Endothelial cell of umbilical vein (primary cell): Measurements from ENCODE around the gene BCAS3. TPM values are rescaled to one million over a fixed set of nuclear protein-coding genes. Genes with fewer than 3 reads are reported as not detected.

Source experiments
- BruUV-seq: library from RNA; stranded (reverse); fragments of 400-500 nt; replicated peaks from 2 replicates; lab custom pipeline; 2021; lab: Mats Ljungman, UMichigan
- CTCF ChIA-PET: fragments of 300-600, 350-600 bp; sonication (Branson Sonifier 250); formaldehyde crosslinking; loops from one replicate; lab custom pipeline; 2021; ENCODE audit warnings: antibody characterized with exemption, inconsistent platforms; lab: Charles Lee
- POLR2A ChIA-PET: fragments of 300-600, 350-600 bp; sonication (Branson Sonifier 250); formaldehyde crosslinking; loops from one replicate; lab custom pipeline; 2021; ENCODE audit warnings: antibody characterized with exemption, inconsistent platforms; lab: Charles Lee
- DNase-seq: peaks from one replicate; pipeline ENCODE4 v3.0.0-alpha.2; 2011; ENCODE audit warnings: low read depth, low spot score
- FAIRE-seq: peaks from 2 replicates; lab custom pipeline; 2011; peaks lifted over from hg19 to GRCh38; lab: Jason Lieb, UNC
- H2AFZ ChIP-seq: 2 replicates; pipeline ENCODE4 v1.6.0; 2012; ENCODE audit warnings: low read depth, low read length, control low read depth, inconsistent platforms
- H3K27ac ChIP-seq: 2 replicates; pipeline ENCODE4 v1.5.1; 2011; ENCODE audit warnings: low read depth, mild to moderate bottlenecking, control low read depth, low read length, moderate library complexity; ENCODE audit not compliant: insufficient read depth
- H3K27me3 ChIP-seq, 2 experiments: 2 replicates each; pipeline versions ENCODE4 v1.6.0 to v1.6.1; 2011; ENCODE audit warnings: low read length in 2 of 2, mixed read lengths in 1 of 2; ENCODE audit not compliant: control insufficient read depth in 2 of 2, insufficient read depth in 2 of 2
- H3K36me3 ChIP-seq, 2 experiments: 2 replicates in 1 of 2; 3 replicates in 1 of 2; pipeline ENCODE4 v1.5.1; 2011; ENCODE audit warnings: low read length in 2 of 2, mild to moderate bottlenecking in 1 of 2, moderate library complexity in 1 of 2; ENCODE audit not compliant: control insufficient read depth in 2 of 2, insufficient read depth in 2 of 2; ENCODE audit errors: extremely low read depth in 1 of 2
- H3K4me1 ChIP-seq: 3 replicates; pipeline ENCODE4 v1.5.1; 2011; ENCODE audit warnings: mild to moderate bottlenecking, low read length; ENCODE audit not compliant: control insufficient read depth, insufficient read depth; ENCODE audit errors: extremely low read depth
- H3K4me2 ChIP-seq: 2 replicates; pipeline ENCODE4 v1.6.1; 2011; ENCODE audit warnings: low read length, control low read depth, mixed read lengths; ENCODE audit not compliant: insufficient read depth
- H3K4me3 ChIP-seq, 3 experiments: fragments of 200-600 bp in 1 of 3; sonication (generic), shearing (Covaris generic) in 1 of 3; replicated peaks in 1 of 3; 2 replicates each; pipeline ENCODE4 v1.5.1; 2011 to 2016; ENCODE audit warnings: control low read depth in 3 of 3, low read length in 3 of 3, mild to moderate bottlenecking in 2 of 3, inconsistent platforms in 1 of 3, low read depth in 1 of 3, moderate library complexity in 1 of 3; ENCODE audit not compliant: insufficient read depth in 1 of 3
- H3K79me2 ChIP-seq: 2 replicates; pipeline ENCODE4 v1.6.0; 2012; ENCODE audit warnings: low read length, inconsistent platforms; ENCODE audit not compliant: control insufficient read depth, insufficient read depth
- H3K9ac ChIP-seq: replicated peaks from 2 replicates; pipeline ENCODE3; 2011; ENCODE audit warnings: low read length, control low read depth; ENCODE audit not compliant: insufficient read depth; ENCODE audit errors: extremely low read depth
- H3K9me1 ChIP-seq: replicated peaks from 3 replicates; pipeline ENCODE4 v1.6.0; 2011; ENCODE audit warnings: mild to moderate bottlenecking, low read length; ENCODE audit not compliant: control insufficient read depth, insufficient read depth; ENCODE audit errors: extremely low read depth
- H3K9me3 ChIP-seq: replicated peaks from 2 replicates; pipeline ENCODE4 v1.5.1; 2012; ENCODE audit warnings: low read length, inconsistent platforms; ENCODE audit not compliant: control insufficient read depth, insufficient read depth
- H4K20me1 ChIP-seq: replicated peaks from 2 replicates; pipeline ENCODE3; 2011; ENCODE audit warnings: mild to moderate bottlenecking, low read length; ENCODE audit not compliant: control insufficient read depth, insufficient read depth; ENCODE audit errors: extremely low read depth
- EZH2 ChIP-seq: IDR thresholded peaks from 2 replicates; pipeline ENCODE4 v1.6.1; 2012; ENCODE audit warnings: borderline replicate concordance, low read depth, mild to moderate bottlenecking, moderate library complexity, low read length, inconsistent platforms; ENCODE audit not compliant: severe bottlenecking
- GATA2 ChIP-seq: IDR thresholded peaks from 2 replicates; pipeline ENCODE4 v1.7.0; 2011; ENCODE audit warnings: low read depth, mild to moderate bottlenecking, moderate library complexity, mixed read lengths, low read length; ENCODE audit not compliant: insufficient read length, insufficient read depth
- JUN ChIP-seq: IDR thresholded peaks from 2 replicates; pipeline ENCODE4 v1.6.1; 2011; ENCODE audit warnings: borderline replicate concordance, low read depth; ENCODE audit not compliant: insufficient read length, insufficient read depth
- MYC ChIP-seq: IDR thresholded peaks from one replicate; pipeline ENCODE4 v1.6.1; 2011; ENCODE audit warnings: mild to moderate bottlenecking, low read depth, low read length
- POLR2AphosphoS5 ChIP-seq: IDR thresholded peaks from 2 replicates; pipeline ENCODE4 v1.6.1; 2012; ENCODE audit warnings: low read depth, mild to moderate bottlenecking, control low read depth, low read length, moderate library complexity; ENCODE audit not compliant: insufficient read depth
- dilution Hi-C: fragments of 300-500 bp; cut with MboI; formaldehyde crosslinking; loops from one replicate; pipeline ENCODE4 v1.15.0; 2019; ENCODE audit warnings: low sequenced_read_pairs; ENCODE audit not compliant: extremely low pct_ligation_motif_present
- intact Hi-C: fragments of 100-400 bp; cut with micrococcal nuclease; formaldehyde crosslinking; loops from one replicate; pipeline ENCODE4 v1.10.0; 2022
- polyA plus RNA-seq, 4 experiments: library from polyadenylated mRNA; depleted of rRNA in 3 of 4; stranded (reverse) in 3 of 4; unstranded in 1 of 4; fragments of >200 nt; gene quantifications; 2 replicates each; pipeline versions ENCODE4 v1.2.1 to v1.2.3, GENCODE V29; 2011 to 2012; ENCODE audit warnings: missing spikeins in 1 of 4
- total RNA-seq: library from RNA; stranded (reverse); gene quantifications from 2 replicates; pipeline ENCODE4 v1.2.3, GENCODE V29; 2021
- TF ChIP-seq, protein P1 (sequence below), 2 donors: IDR thresholded peaks; 1 replicate in 1 of 2; 2 replicates in 1 of 2; pipeline ENCODE4 v1.5.1; 2011; ENCODE audit warnings: low read length in 2 of 2, mild to moderate bottlenecking in 2 of 2, moderate library complexity in 2 of 2, control low read depth in 1 of 2, inconsistent platforms in 1 of 2, low read depth in 1 of 2; ENCODE audit not compliant: insufficient read depth in 1 of 2; ENCODE audit errors: extremely low read depth in 1 of 2

BCAS3 gene
- total and polyA plus RNA-seq, 2 donors (not counting 3 experiments of a cell fraction or from before 2014, with no cell fraction given), result 8.2 to 16.0 TPM

DNA sequence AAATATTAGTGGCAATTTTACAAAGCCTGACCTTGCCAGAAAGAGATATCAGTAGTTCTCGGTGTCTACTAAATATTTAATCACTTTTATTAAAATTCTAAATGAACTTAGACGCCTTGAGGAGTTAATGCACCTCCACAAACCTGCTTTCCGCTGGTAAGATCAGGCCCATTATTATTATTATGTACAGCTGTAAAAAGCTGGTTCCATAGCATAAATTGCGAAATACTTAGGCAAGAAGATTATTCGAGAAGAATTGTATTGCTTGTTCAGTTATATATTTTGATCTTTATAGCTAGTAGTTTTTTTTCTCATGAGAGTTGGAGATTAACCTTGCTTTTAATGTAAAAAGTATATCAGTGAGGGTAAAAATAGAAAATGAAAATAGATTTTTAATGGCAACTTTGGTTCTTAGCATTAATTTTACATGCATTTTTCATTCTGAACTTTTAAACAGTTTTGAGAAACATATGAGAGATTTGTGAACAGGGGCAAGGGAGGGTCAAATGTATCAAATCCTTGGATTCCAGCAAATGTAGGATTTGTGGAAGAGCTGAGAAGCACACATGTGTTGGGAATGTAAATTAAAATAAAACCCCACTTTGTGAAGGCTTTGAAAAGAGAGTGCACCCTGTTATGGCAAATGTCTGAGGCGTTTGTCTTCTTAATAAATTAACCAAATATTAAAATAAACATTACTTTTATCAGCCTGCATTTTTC lies 471.6 kb downstream of the BCAS3 start:
- dilution Hi-C loops (no loop called here), intact Hi-C loops (no loop called here)
- Histone ChIP-seq H3K36me3 (no peaks in the 10 kb centered on the region), H3K9ac (no peak overlapping the region), H3K9me3 (no peaks in the 10 kb centered on the region), H3K27ac (no peak overlapping the region), H3K9me1 (no peaks in the 10 kb centered on the region), H3K4me2 (no peak overlapping the region), H4K20me1 (no peaks in the 10 kb centered on the region), H3K79me2 (no peaks in the 10 kb centered on the region), H2AFZ (no peak overlapping the region), H3K4me3 (no peak overlapping the region), H3K4me1 (no peaks in the 10 kb centered on the region), H3K27me3 (no peaks in the 10 kb centered on the region)
- FAIRE-seq (no peak), DNase-seq (no peak)
- ChIA-PET POLR2A (no interaction called here), CTCF (no interaction called here)
- TF ChIP-seq, protein P1, sequence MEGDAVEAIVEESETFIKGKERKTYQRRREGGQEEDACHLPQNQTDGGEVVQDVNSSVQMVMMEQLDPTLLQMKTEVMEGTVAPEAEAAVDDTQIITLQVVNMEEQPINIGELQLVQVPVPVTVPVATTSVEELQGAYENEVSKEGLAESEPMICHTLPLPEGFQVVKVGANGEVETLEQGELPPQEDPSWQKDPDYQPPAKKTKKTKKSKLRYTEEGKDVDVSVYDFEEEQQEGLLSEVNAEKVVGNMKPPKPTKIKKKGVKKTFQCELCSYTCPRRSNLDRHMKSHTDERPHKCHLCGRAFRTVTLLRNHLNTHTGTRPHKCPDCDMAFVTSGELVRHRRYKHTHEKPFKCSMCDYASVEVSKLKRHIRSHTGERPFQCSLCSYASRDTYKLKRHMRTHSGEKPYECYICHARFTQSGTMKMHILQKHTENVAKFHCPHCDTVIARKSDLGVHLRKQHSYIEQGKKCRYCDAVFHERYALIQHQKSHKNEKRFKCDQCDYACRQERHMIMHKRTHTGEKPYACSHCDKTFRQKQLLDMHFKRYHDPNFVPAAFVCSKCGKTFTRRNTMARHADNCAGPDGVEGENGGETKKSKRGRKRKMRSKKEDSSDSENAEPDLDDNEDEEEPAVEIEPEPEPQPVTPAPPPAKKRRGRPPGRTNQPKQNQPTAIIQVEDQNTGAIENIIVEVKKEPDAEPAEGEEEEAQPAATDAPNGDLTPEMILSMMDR (IDR thresholded peaks at IDR 0.05; ENCODE audit: extremely low read depth in 1 of 2, insufficient read depth in 1 of 2, low read depth in 1 of 2, low read length in 2 of 2), result no peak
- TF ChIP-seq GATA2 (no peak), EZH2 (no peak), MYC (no peak), POLR2AphosphoS5 (no peak), JUN (no peak)
- no TSS peak for BruUV-seq
